Lung microvascular endothelial cell (primary cell): ENCODE measurements around the gene XXYLT1. TPM values are rescaled to one million over a fixed set of nuclear protein-coding genes. Genes with fewer than 3 reads are reported as not detected.
"Not testable (repeated sequence)": the region's sequence is repeated elsewhere in the genome, so short reads cannot be mapped to it uniquely, and the experiment has no call there.

ENCODE experiments used
- DNase-seq, 2 donors: peaks; one replicate each; pipeline versions ENCODE4 v3.0.0 to v3.0.0-alpha.2; 2010; ENCODE audit warnings: low read depth in 2 of 2
- total RNA-seq: library from RNA; depleted of rRNA; stranded (reverse); fragments of >200 nt; gene quantifications from 2 replicates; pipeline ENCODE4 v1.2.1, GENCODE V29; 2014

The XXYLT1 gene
- total RNA-seq, 1 donor from 2014 or later = 24.6 TPM

DNA sequence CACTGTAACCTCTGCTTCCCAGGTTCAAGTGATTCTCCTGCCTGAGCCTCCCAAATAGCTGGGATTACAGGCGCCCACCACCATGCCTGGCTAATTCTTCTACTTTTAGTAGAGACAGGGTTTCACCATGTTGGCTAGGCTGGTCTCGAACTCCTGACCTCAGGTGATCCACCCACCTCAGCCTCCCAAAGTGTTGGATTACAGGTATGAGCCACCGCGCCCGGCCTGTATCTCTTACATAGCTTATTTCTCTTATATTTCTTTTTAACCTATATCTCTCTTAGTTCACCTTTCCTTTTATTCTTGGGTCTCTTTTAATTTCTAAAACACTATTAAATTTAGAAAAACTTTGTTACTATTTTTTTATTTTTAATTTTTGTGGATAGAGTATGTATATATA lies 42.1 kb downstream of the XXYLT1 start:
- not testable (repeated sequence) for DNase-seq

DNA sequence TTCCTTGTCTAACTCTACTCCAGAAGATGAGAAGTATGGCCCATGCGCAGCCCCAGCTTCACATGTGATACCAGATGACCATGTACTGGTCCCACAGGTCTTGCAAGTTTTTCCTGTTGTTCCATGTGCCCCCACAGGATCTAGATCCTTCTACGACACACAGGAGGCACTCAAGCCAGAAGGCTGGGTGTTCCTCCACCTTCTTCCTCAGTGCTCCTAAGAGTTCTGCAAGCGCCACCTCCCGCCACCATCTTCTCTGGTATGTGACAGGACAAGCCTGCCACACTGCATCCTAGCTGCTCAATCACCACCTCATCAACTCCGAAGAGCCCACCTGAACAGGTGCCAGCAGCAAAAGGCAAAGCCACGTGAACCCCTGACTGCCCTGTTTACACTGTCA lies 43.1 kb downstream of the XXYLT1 start:
- no peak for DNase-seq

DNA sequence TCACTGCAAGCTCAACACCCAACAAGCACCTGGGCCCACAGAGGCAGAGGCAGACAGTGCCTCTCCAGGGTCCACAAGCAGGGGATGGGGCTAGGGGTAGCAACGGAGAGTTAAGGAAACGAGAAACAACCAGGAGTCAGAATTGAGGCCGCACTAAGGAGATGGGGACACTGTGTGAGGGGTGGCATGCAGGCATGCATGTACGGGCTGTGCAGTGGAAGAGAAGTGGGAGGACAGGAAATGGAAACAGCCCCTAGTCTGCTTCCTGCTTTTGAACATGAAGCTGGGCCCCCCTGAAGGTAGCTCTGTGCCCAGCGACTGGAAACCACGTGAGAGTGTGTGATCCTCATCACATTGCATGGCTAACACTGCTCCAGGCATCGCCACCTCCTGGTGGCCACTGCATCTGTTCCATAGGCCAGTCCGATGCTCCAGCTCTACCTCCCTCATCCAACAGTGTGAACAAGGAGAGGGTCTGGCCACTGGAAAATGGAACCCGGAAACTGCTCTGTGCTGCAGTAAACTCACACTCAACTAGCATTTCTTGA lies 44.0 kb downstream of the XXYLT1 start:
- DNase-seq = peak; percentile 46 to 74

DNA sequence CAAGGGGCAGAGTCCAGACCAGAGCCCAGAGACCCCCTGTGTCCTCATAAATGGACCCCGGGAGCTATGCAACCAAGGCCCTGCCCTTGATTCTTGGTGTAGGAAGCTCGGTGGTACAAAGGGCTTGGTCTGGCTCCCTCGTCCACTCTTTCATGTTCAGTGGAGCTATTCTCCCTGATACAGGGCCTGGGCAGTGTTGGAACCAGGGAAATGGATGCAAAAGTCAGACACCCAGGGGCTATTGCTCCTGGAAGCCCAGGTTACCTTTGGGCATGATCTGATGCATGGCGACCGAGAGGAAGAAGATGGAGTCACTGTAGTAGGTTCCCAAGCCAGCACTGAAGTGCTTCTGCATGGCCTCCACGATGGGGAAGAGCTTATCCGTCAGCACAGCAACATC lies 44.5 kb downstream of the XXYLT1 start:
- no peak for DNase-seq

DNA sequence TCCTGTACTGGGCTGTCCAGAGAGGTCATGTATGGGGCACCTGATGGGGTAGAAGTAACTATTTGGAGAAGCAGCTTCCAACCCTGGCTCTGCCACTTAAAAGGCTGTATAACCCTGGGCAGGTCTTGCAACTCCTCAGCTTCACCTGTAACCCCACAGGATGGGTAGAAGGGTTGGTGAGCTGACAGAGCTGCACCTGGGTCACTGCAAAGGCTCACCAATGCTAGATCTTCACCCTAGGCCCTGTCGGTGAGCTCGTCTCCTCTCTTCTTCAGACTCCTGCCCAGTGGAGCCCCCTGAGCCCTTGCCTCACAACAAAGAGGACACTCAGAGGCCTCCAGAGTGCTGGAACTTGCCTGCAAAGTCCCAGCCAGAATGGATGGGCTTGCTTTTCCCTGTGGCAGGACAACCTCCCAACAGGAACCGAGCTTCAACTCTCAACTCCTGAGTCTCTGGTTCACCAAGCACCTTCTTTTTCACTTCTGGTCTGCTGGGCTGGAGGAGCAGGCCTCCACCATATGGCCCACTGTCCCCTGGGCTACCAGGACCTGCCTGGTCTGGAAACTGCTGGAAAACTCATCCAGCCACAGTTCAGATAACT lies 45.9 kb downstream of the XXYLT1 start:
- DNase-seq = no peak

DNA sequence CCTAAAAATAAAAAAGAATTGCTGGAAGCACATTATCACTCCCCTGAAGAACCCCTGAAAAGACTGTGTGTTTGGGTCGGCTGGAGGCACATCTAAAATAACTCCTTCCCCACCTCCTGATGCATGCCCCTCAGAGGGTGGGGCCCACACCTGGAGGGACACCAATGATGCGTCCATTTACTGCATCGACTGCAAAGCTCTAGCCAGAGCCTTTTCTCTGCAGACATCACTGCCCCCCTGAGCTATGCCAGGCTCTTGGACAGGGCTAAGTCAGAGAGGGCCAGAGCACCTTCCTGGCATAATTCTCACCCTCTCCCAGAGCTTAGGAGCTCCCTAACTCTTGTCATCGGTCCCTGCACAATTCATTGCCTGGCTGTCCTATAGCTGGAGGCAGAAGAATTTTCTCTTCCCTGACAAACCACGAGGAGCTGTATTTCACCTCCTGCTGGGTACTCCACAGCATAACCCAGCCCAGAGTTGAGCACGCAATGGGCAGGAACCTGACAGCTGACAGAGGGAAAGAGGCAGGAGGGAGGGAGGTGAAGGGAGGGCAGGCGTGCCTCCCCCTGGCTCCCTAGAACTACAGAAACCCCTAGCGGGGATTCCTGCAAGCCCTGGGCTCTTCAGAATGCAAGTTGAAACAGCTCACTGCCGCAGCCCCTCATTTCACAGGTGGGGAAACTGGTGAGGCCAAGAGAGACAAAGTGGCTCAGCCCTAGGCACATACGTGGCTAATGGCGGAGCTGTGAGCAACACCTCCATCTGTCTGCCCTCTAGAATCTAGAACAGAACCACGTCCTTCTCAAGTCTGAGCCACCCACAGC lies 46.6 kb downstream of the XXYLT1 start:
- no peak for DNase-seq

DNA sequence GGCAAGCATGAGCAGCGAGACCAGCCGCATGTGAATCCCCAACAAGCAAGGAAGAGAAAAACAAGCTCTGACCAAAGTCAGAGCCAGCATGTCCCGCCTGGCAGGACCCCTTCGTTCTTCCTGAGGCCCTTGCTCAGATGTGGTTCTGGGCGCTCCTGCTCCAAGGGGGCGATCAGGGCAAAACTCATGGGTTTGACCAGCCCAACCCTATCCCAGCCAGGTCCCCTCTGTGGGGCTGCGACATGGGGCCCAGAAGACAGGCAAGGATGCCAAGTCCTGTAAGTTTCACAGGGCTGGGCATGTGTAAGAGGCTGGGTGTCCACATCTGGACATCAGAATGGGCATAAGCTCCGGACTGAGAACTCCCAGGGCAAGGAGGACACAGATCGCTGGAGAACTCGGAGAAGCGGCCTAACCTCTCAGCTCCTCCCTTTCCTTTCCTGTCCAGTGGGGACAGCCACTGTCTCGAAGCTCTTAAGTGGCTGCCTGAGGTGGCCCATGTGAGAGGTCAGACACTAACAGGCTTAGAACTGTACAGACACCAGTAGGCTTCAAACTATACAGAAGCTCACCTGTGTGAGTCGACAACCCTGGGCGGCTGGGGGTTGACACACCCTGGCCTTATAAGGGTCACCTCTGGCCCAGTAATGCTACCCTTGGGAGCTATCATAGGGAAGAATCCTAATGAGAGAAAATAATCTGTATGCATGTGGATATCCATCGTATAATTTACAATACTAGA lies 48.9 kb downstream of the XXYLT1 start:
- no peak for DNase-seq

DNA sequence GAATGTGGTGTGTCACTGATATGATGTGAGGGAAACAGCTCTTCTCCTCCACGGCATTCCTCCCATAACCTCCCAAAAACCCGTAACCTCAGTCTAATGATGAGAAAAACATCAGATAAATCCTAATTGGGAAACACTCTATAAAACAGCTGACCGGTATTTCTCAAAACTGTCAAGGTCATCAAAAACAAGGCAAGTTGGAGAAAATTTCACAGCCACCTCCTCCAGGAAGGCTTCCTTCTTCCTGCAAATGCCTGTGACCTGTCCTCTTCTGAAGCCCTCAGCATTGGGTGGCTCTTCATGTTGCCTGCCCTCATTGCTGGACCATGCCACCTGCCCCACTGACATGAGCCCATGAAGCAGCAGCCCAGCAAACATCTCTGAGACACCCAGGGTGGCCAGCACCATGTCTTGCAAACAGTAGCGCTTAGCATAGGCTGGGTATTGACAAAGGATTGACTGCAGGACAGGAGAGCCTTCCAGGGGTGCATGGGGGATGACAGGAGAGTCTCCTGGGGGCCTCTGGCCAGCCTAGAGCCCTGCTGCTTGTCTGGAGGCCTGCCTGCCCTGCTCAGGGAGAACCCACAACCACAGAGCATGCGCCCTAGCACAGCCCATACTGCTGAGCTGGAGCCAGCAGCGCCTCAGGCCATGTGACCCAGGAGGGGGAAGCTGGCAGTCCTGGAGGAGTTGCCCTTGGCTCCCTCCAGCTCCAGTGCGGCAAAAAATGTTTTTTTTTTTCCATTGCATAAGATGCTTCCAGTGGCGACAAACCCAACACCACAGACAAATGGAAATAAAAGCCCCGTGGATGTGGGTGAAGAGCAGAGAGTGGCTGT lies 49.7 kb downstream of the XXYLT1 start:
- peak in 1 of 2 donors; percentile 59 for DNase-seq

DNA sequence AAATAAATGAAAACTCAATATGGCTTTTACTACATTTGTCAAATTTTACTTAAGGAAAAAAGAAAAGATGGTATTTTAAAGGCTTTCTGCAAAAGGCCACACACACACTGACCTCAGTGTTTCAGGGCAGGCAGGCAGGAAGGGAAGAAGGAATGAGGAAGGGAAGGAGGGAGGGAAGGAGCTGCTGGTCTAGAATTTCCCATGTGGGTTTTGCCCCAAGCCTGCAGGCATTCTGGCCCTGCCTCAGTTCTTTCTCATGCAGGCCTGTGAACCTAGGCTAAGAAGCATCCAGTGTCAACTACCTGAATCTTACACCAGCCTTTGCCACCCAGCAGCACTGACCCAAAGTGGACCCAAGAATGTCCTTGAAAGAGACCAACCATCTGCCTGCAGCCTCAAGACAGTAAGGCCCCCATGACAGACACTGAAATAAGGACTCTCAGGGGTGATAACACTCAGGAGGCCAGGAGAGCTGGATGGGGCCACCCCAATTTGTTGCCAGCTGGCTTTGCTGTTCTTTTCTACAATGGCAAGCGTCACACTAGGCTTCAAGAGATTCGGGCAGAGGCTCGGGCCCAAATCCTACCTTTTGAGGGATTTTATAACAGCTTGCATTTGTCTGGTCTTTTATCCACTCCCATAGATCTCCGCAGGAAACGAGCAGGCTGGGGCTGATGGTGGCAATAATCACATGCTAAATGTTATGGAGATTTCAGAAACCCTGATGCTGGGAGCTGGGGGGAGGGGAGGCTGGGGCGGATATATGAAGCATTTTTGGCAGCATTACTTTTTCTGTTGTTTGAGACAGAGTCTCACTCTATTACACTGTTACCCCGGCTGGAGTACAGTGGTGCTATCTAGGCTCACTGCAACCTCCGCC lies 51.4 kb downstream of the XXYLT1 start:
- peak in 1 of 2 donors; percentile 47 for DNase-seq

DNA sequence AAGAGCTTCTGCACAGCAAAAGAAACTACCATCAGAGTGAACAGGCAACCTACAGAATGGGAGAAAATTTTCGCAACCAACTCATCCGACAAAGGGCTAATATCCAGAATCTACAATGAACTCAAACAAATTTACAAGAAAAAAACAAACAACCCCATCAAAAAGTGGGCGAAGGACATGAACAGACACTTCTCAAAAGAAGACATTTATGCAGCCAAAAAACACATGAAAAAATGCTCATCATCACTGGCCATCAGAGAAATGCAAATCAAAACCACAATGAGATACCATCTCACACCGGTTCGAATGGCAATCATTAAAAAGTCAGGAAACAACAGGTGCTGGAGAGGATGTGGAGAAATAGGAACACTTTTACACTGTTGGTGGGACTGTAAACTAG lies 52.6 kb downstream of the XXYLT1 start:
- DNase-seq = not testable (repeated sequence)

DNA sequence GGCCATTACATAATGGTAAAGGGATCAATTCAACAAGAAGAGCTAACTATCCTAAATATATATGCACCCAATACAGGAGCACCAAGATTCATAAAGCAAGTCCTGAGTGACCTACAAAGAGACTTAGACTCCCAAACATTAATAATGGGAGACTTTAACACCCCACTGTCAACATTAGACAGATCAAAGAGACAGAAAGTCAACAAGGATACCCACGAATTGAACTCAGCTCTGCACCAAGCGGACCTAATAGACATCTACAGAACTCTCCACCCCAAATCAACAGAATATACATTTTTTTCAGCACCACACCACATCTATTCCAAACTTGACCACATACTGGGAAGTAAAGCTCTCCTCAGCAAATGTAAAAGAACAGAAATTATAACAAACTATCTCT lies 55.4 kb downstream of the XXYLT1 start:
- DNase-seq = not testable (repeated sequence)

DNA sequence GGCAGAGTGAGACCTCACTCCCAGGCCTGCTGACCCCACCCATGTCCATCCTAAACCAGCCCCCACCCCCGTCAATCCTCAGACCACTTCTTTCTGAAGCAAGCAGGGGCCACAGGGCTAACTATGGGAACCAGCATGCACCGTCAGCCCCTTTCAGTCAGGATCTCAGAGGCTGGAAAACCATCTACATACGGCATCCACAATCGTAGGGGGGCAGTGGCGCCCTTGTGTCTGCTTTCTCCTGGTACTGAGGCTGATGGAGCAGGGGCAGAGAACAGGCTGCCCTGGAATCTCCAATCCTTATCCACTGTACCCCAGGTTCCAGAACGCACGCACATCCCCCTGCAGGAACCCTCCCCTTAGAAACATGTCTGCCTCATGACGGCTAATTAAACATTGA lies 56.6 kb downstream of the XXYLT1 start:
- DNase-seq = no peak

DNA sequence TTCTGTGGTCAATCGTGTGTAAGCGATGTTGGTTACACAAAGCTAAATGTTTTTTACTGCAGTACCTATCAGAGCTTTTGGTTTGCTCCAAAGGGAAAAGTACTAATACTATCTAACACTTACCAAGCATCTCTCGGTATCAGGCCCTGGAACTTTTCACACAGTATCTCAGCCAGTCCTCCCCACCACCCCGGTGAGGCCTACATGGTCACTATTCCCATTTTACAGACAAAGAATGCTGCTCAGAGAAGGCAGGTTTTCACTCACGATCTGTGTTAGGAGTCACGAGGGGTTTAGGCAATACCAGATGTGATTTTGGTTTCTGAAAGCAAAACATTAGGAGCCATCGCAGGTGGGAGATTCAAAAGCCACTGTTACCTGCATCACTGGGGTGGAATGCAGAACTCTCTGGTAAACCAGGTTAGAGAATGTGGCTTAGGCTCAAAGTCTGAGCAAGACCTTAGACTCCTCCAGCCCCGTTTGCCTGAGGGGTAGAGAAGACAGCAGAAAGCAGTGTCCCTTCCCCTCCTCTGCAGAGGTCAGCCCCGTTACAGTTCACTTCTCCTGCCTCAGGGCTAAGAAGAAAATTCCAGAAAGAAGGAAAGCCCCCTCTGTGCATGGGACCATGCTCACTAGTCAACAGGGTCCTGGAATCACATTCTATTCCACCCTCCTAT lies 57.2 kb downstream of the XXYLT1 start:
- DNase-seq = no peak

DNA sequence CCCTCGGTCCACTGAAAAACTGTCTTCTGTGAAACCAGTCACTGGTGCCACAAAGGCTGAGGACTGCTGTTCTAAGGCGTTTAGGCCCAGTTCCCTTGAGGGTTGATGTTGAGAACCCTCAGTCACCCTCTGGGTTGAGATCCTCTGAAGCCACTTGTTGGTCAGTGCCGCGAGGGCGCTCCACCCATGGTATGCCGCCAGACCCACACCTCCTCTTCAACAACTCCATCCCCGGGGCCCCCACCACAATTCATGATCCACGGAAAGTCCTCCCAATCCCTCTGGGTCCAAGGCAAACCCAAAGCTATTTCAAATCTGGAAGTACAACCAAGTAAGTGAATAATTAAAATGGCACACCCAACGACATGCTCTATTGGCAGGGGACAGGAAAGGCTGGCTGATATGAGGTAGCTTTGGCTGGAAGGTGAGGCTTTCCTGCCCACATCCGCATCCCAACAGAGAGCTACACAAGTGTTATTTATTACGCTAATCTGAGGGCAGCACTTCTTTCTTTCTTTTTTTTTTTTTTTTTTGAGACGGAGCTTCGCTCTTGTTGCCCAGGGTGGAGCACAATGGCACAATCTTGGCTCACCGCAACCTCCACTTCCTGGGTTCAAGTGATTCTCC lies 58.1 kb downstream of the XXYLT1 start:
- DNase-seq = no peak

DNA sequence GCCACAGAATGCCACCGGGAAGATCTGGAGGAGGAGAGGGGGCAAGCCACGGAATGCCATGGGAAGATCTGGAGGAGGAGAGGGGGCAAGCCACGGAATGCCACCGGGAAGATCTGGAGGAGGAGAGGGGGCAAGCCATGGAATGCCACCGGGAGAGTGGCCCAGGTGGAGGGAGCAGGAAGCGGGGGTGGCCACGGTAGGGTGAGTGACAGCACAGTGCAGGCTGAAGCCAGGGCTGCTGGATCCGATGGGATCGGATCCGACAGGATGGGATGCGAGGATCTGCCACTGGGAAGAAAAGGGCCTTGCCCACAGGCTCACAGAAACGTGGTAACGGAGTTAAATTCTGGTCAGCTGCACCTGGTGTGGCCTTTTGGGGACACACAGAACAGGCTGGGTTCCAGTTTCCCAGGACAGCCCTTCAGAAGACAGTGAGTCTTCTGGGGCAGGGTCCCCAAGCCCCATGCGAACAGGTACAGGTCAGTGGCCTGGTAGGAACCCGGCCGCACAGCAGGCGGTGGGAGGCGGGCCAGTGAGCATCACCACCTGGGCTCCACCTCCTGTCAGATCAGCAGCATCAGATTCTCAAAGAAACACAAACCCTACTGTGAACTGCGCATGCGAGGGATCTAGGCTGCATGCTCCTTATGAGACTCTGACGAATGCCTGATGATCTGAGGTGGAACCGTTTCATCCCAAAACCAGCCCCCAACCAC lies 58.8 kb downstream of the XXYLT1 start:
- no peak for DNase-seq

DNA sequence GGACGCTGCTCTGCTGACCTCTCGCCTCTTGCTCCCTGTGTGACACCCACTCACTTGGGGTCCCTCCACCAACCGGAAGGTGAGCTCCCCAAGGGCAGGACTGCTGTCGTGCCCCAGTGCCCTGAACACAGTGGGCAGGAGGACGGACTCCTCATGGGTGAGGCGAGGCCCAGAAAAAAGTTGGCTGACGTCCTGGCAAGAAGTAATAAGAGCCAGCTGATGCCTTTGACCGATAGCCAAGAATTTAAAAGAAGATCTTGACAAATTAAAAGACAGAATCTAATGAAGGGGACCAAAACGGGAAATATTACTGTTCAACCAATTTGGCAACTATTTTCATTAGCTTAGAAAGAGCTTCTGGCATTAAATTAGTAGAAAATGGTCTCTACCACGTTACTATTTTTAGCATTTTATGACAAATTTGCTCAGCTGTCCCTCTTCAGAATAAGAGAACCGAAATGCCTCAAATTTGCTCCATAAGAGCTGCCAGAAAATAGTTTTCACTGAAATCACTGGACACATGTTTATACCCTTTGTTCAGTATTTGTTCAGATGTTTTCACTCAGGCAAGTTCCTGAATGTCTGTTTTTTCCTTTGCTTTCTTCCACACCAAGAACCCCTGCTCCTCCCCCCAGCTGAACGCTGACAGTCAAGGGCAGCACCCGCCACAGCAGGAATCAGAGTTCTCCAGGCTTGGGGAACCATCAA lies 60.5 kb downstream of the XXYLT1 start:
- peak; percentile 58 to 86 for DNase-seq

DNA sequence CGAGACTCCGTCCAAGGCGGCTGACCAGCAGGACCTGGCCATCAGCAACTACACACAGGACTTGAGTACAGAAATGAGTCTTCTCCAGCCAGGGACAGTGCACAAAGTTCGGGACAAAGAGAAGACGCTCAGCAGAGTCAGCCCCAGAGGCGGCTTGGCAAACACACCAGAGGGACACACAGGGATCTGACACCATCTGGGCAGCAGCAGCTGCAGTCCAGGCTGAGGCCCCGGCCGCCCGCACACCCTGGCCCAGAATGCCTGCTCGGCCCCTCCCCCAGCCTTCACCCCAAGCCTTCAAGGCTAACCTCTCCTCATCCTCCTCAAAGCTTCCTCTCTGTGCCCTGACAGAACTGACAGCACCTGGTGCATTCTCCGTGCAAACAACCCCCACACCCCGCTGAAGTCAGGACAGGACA lies 61.1 kb downstream of the XXYLT1 start:
- peak in 1 of 2 donors; percentile 28 for DNase-seq
